GM12878 (cell line): ENCODE results near the gene FGGY. TPM values are rescaled to one million over a fixed set of nuclear protein-coding genes. Genes with fewer than 3 reads are reported as not detected.

Source experiments
- DPF2 ChIP-seq: fragments of 450-650 bp; IDR thresholded peaks from 2 replicates; pipeline ENCODE4 v1.6.1; 2017; ENCODE audit warnings: mild to moderate bottlenecking
- E2F4 ChIP-seq: IDR thresholded peaks from 2 replicates; pipeline ENCODE4 v1.6.1; 2012; ENCODE audit warnings: low read depth, low read length, improper control_type of control experiment
- EGR1 ChIP-seq, 2 experiments: IDR thresholded peaks; 1 replicate in 1 of 2; 2 replicates in 1 of 2; pipeline ENCODE4 v1.6.1; 2011 to 2012; ENCODE audit warnings: low read depth in 2 of 2, low read length in 2 of 2, borderline replicate concordance in 1 of 2, mild to moderate bottlenecking in 1 of 2, moderate library complexity in 1 of 2
- ETV6 ChIP-seq, 2 experiments: fragments of 450-650 bp in 1 of 2; IDR thresholded peaks in 1 of 2; conservative IDR thresholded peaks in 1 of 2; 2 replicates each; pipeline ENCODE4 v1.6.1; 2014; ENCODE audit warnings: antibody characterized with exemption in 1 of 2, borderline replicate concordance in 1 of 2, low read depth in 1 of 2, mild to moderate bottlenecking in 1 of 2, moderate library complexity in 1 of 2
- GABPA ChIP-seq: IDR thresholded peaks from 2 replicates; pipeline ENCODE4 v1.6.1; 2014; ENCODE audit warnings: antibody characterized with exemption, low read depth, mild to moderate bottlenecking, inconsistent platforms
- KDM1A ChIP-seq: fragments of 200-600 bp; sonication (generic); IDR thresholded peaks from 2 replicates; pipeline ENCODE4 v1.6.1; 2016; ENCODE audit warnings: borderline replicate concordance
- MAX ChIP-seq: IDR thresholded peaks from 2 replicates; pipeline ENCODE4 v1.6.1; 2012; ENCODE audit warnings: low read depth, low read length, improper control_type of control experiment
- MEF2A ChIP-seq: IDR thresholded peaks from 2 replicates; pipeline ENCODE4 v1.6.1; 2011; ENCODE audit warnings: low read depth, mild to moderate bottlenecking, low read length, moderate library complexity; ENCODE audit not compliant: insufficient read depth
- MYB ChIP-seq: fragments of 150-350 bp; IDR thresholded peaks from 2 replicates; pipeline ENCODE4 v1.6.1; 2014; ENCODE audit warnings: mild to moderate bottlenecking, low read depth, low read length, borderline replicate concordance
- MYC ChIP-seq: IDR thresholded peaks from 2 replicates; pipeline ENCODE4 v1.6.1; 2011; ENCODE audit warnings: mild to moderate bottlenecking, low read length, moderate library complexity, inconsistent platforms; ENCODE audit not compliant: insufficient read depth, insufficient replicate concordance, insufficient read length, severe bottlenecking
- NR2C1 ChIP-seq: fragments of 450-650 bp; IDR thresholded peaks from 2 replicates; pipeline ENCODE4 v1.6.1; 2017; ENCODE audit warnings: antibody characterized with exemption, mild to moderate bottlenecking, moderate library complexity
- NRF1 ChIP-seq: conservative IDR thresholded peaks from 2 replicates; pipeline ENCODE4 v1.6.1; 2011; ENCODE audit warnings: mild to moderate bottlenecking, low read depth, low read length, improper control_type of control experiment
- PRDM15 ChIP-seq: fragments of 450-650 bp; formaldehyde crosslinking; IDR thresholded peaks from 2 replicates; pipeline ENCODE4 v1.4.0; 2020; ENCODE audit warnings: mild to moderate bottlenecking, moderate library complexity
- STAT3 ChIP-seq: IDR thresholded peaks from 2 replicates; pipeline ENCODE4 v1.6.1; 2011; ENCODE audit warnings: low read depth, low read length, improper control_type of control experiment
- SUZ12 ChIP-seq: fragments of 200-600 bp; sonication (generic); IDR thresholded peaks from one replicate; pipeline ENCODE4 v1.6.1; 2018; ENCODE audit warnings: antibody characterized with exemption, mild to moderate bottlenecking; ENCODE audit not compliant: unreplicated experiment
- TCF12 ChIP-seq: IDR thresholded peaks from 2 replicates; pipeline ENCODE4 v1.6.1; 2011; ENCODE audit warnings: low read depth, mild to moderate bottlenecking, low read length
- TCF7 ChIP-seq: IDR thresholded peaks from 2 replicates; pipeline ENCODE4 v1.6.1; 2014; ENCODE audit warnings: antibody characterized with exemption, borderline replicate concordance
- YY1 ChIP-seq: IDR thresholded peaks from 2 replicates; pipeline ENCODE4 v1.6.1; 2011; ENCODE audit warnings: low read depth, mild to moderate bottlenecking, low read length
- ZNF274 ChIP-seq: IDR thresholded peaks from one replicate; pipeline ENCODE4 v1.8.0; 2011; ENCODE audit not compliant: insufficient read length, insufficient read depth
- ZNF622 ChIP-seq: fragments of 450-650 bp; IDR thresholded peaks from 2 replicates; pipeline ENCODE4 v1.6.1; 2017; ENCODE audit warnings: mild to moderate bottlenecking, inconsistent platforms
- polyA plus RNA-seq, 11 experiments: library from polyadenylated mRNA; depleted of rRNA in 4 of 11; unstranded in 6 of 11; stranded (reverse) in 5 of 11; fragments of >200 nt; fragmentation: Nextera tagmentation in 4 of 11; fragmentation: Illumina TruSeq in 1 of 11; extraction: Ambion mirVana in 4 of 11; extraction: Trizol in 1 of 11; gene quantifications; 1 replicate in 1 of 11; 2 replicates in 10 of 11; pipeline versions ENCODE4 v1.2.1 to v1.2.3, GENCODE V29; 2011 to 2016; ENCODE audit warnings: inconsistent platforms in 2 of 11, missing spikeins in 2 of 11, low read depth in 1 of 11
- total RNA-seq, 4 experiments: library from RNA; depleted of rRNA in 3 of 4; stranded (reverse); fragments of >200 nt in 3 of 4; fragmentation: Illumina TruSeq in 1 of 4; extraction: Trizol in 1 of 4; gene quantifications; 2 replicates each; pipeline versions ENCODE4 v1.2.1 to v1.2.3, GENCODE V29; 2013 to 2021
- TF ChIP-seq, protein P1 (sequence below): fragments of 450-650 bp; IDR thresholded peaks from 2 replicates; pipeline ENCODE4 v1.6.1; 2014; ENCODE audit warnings: mild to moderate bottlenecking
- TF ChIP-seq, protein P2 (sequence below): IDR thresholded peaks from 2 replicates; pipeline ENCODE4 v1.6.1; 2011; ENCODE audit warnings: mild to moderate bottlenecking, low read depth, low read length, moderate library complexity; ENCODE audit not compliant: insufficient replicate concordance

Gene FGGY
- total and polyA plus RNA-seq, 10 of the 15 experiments (the other 5 are each of a cell fraction or from before 2014, with no cell fraction given): 6.2 to 11.9 (median 7.5) TPM

GRCh38 chr1:59354709-59355337 is 57.9 kb downstream of the FGGY start (continued):
- TF ChIP-seq SUZ12: no peak
- TF ChIP-seq, protein P1, sequence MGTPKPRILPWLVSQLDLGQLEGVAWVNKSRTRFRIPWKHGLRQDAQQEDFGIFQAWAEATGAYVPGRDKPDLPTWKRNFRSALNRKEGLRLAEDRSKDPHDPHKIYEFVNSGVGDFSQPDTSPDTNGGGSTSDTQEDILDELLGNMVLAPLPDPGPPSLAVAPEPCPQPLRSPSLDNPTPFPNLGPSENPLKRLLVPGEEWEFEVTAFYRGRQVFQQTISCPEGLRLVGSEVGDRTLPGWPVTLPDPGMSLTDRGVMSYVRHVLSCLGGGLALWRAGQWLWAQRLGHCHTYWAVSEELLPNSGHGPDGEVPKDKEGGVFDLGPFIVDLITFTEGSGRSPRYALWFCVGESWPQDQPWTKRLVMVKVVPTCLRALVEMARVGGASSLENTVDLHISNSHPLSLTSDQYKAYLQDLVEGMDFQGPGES: no peak
- no peak for TF ChIP-seq NR2C1
- TF ChIP-seq ZNF622: no peak
- TF ChIP-seq DPF2: no peak; the same call in 1 of the 2 replicates
- TF ChIP-seq ZNF274: no peak
- TF ChIP-seq MYC: no peak
- TF ChIP-seq MAX: no peak
- TF ChIP-seq E2F4: no peak
- TF ChIP-seq YY1: no peak
- TF ChIP-seq MYB: no peak
- TF ChIP-seq PRDM15 (CRISPR knock-in tag): no peak
- no peak for TF ChIP-seq GABPA
- TF ChIP-seq KDM1A: no peak
- peak in 1 of 2 experiments; percentile 51; a peak in 1 of 3 replicates for TF ChIP-seq EGR1 (IDR thresholded peaks at IDR 0.05; ENCODE audit: borderline replicate concordance in 1 of 2, low read depth in 2 of 2, low read length in 2 of 2)
- no peak for TF ChIP-seq MEF2A
- TF ChIP-seq, protein P2, sequence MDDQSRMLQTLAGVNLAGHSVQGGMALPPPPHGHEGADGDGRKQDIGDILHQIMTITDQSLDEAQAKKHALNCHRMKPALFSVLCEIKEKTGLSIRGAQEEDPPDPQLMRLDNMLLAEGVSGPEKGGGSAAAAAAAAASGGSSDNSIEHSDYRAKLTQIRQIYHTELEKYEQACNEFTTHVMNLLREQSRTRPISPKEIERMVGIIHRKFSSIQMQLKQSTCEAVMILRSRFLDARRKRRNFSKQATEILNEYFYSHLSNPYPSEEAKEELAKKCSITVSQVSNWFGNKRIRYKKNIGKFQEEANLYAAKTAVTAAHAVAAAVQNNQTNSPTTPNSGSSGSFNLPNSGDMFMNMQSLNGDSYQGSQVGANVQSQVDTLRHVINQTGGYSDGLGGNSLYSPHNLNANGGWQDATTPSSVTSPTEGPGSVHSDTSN: no peak
- no peak for TF ChIP-seq NRF1
- TF ChIP-seq ETV6 (conservative IDR thresholded peaks at IDR 0.05 in 1 of 2, IDR thresholded peaks at IDR 0.05 in 1 of 2; ENCODE audit: borderline replicate concordance in 1 of 2, low read depth in 1 of 2): no peak
- no peak for TF ChIP-seq TCF7
- no peak for TF ChIP-seq TCF12
- no peak for TF ChIP-seq STAT3
